Liver (tissue), 9 donors: Measurements from ENCODE around the gene DNAJC10. TPM values are rescaled to one million over a fixed set of nuclear protein-coding genes. Genes with fewer than 3 reads are reported as not detected.

Experiments used
- DNase-seq: peaks from one replicate; pipeline ENCODE4 v3.0.0-alpha.2; 2017; ENCODE audit warnings: low spot score
- H3K27ac ChIP-seq, 2 donors: one replicate each; pipeline ENCODE4 v1.7.0; 2013; ENCODE audit warnings: inconsistent platforms in 2 of 2, low read length in 2 of 2, control low read depth in 1 of 2, low read depth in 1 of 2, mild to moderate bottlenecking in 1 of 2
- H3K27me3 ChIP-seq, 4 donors: one replicate each; pipeline versions ENCODE4 v1.6.1 to v1.7.0; 2013; ENCODE audit warnings: low read length in 3 of 4, inconsistent platforms in 1 of 4, mild to moderate bottlenecking in 1 of 4, moderate library complexity in 1 of 4; ENCODE audit not compliant: control insufficient read depth in 4 of 4, insufficient read depth in 4 of 4
- H3K36me3 ChIP-seq, 4 donors: one replicate each; pipeline versions ENCODE4 v1.6.1 to v1.7.0; 2013; ENCODE audit warnings: low read length in 3 of 4, mild to moderate bottlenecking in 3 of 4, low read depth in 1 of 4, moderate library complexity in 1 of 4; ENCODE audit not compliant: control insufficient read depth in 4 of 4, insufficient read depth in 3 of 4
- H3K4me1 ChIP-seq, 4 donors: one replicate each; pipeline versions ENCODE4 v1.6.1 to v1.7.0; 2013; ENCODE audit warnings: low read length in 3 of 4, mild to moderate bottlenecking in 3 of 4, moderate library complexity in 1 of 4; ENCODE audit not compliant: control insufficient read depth in 4 of 4, insufficient read depth in 4 of 4
- H3K4me3 ChIP-seq, 3 donors: one replicate each; pipeline versions ENCODE4 v1.6.1 to v1.7.0; 2013; ENCODE audit warnings: low read length in 3 of 3, control low read depth in 1 of 3, low read depth in 1 of 3, mild to moderate bottlenecking in 1 of 3
- H3K9ac ChIP-seq, 2 donors: one replicate each; pipeline ENCODE4 v1.7.0; 2013; ENCODE audit warnings: low read length in 2 of 2, mild to moderate bottlenecking in 2 of 2, moderate library complexity in 2 of 2, control low read depth in 1 of 2, low read depth in 1 of 2
- H3K9me3 ChIP-seq, 4 donors: one replicate each; pipeline versions ENCODE4 v1.6.1 to v1.7.0; 2013; ENCODE audit warnings: low read length in 3 of 4; ENCODE audit not compliant: control insufficient read depth in 4 of 4
- FOXA1 ChIP-seq: IDR thresholded peaks from 2 replicates; pipeline ENCODE4 v1.6.1; 2016; ENCODE audit warnings: antibody characterized with exemption
- FOXA2 ChIP-seq: IDR thresholded peaks from 2 replicates; pipeline ENCODE4 v1.6.1; 2016; ENCODE audit warnings: antibody characterized with exemption
- GABPA ChIP-seq, 2 donors: IDR thresholded peaks in 1 of 2; conservative IDR thresholded peaks in 1 of 2; 2 replicates each; pipeline ENCODE4 v1.6.1; 2016; ENCODE audit warnings: antibody characterized with exemption in 2 of 2, mild to moderate bottlenecking in 1 of 2, moderate library complexity in 1 of 2
- HNF4A ChIP-seq, 2 donors: conservative IDR thresholded peaks; 2 replicates each; pipeline ENCODE4 v1.6.1; 2016; ENCODE audit warnings: antibody characterized with exemption in 2 of 2, mild to moderate bottlenecking in 2 of 2
- HNF4G ChIP-seq: IDR thresholded peaks from 2 replicates; pipeline ENCODE4 v1.6.1; 2016; ENCODE audit warnings: antibody characterized with exemption
- JUND ChIP-seq, 2 donors: IDR thresholded peaks; 2 replicates each; pipeline ENCODE4 v1.6.1; 2016; ENCODE audit warnings: antibody characterized with exemption in 2 of 2
- NR2F2 ChIP-seq: IDR thresholded peaks from 2 replicates; pipeline ENCODE4 v1.6.1; 2016; ENCODE audit warnings: antibody characterized with exemption
- RAD21 ChIP-seq, 2 donors: IDR thresholded peaks; 2 replicates each; pipeline ENCODE4 v1.6.1; 2016; ENCODE audit warnings: antibody characterized with exemption in 2 of 2, mild to moderate bottlenecking in 2 of 2
- RXRA ChIP-seq, 2 donors: IDR thresholded peaks; 2 replicates each; pipeline ENCODE4 v1.6.1; 2017 to 2018; ENCODE audit warnings: antibody characterized with exemption in 2 of 2, mild to moderate bottlenecking in 1 of 2
- SP1 ChIP-seq: IDR thresholded peaks from 2 replicates; pipeline ENCODE4 v1.6.1; 2018; ENCODE audit warnings: antibody characterized with exemption, mild to moderate bottlenecking
- TAF1 ChIP-seq: conservative IDR thresholded peaks from 2 replicates; pipeline ENCODE4 v1.6.1; 2016; ENCODE audit warnings: antibody characterized with exemption, mild to moderate bottlenecking
- YY1 ChIP-seq: IDR thresholded peaks from 2 replicates; pipeline ENCODE4 v1.6.1; 2016; ENCODE audit warnings: antibody characterized with exemption, mild to moderate bottlenecking
- WGBS: extraction: QIAGEN DNeasy Blood & Tissue Kit; methylation state at CpG from one replicate; pipeline ENCODE4 v1.1.7; 2013; 5-methylcytosine and 5-hydroxymethylcytosine counted together
- polyA plus RNA-seq, 2 donors: library from polyadenylated mRNA; stranded (reverse) in 1 of 2; unstranded in 1 of 2; fragments of 200-250 nt in 1 of 2; fragments of >200 nt in 1 of 2; fragmentation: Nextera tagmentation in 1 of 2; extraction: Ambion mirVana in 1 of 2; gene quantifications; one replicate each; pipeline versions ENCODE4 v1.2.1 to v1.2.3, GENCODE V29; 2013 to 2015
- total RNA-seq, 2 donors: library from RNA; depleted of rRNA; stranded (reverse); fragments of >200 nt; gene quantifications; one replicate each; pipeline ENCODE4 v1.2.3, GENCODE V29; 2014
- TF ChIP-seq, protein P1 (sequence below): IDR thresholded peaks from 2 replicates; pipeline ENCODE4 v1.6.1; 2016; ENCODE audit warnings: antibody characterized with exemption
- TF ChIP-seq, protein P2 (sequence below): IDR thresholded peaks from 2 replicates; pipeline ENCODE4 v1.6.1; 2016; ENCODE audit warnings: antibody characterized with exemption
- TF ChIP-seq, protein P3 (sequence below): fragments of 150-350 bp; IDR thresholded peaks from 2 replicates; pipeline ENCODE4 v1.5.1; 2017; ENCODE audit warnings: improper control_type of control experiment, low read depth, low read length; ENCODE audit not compliant: missing input control
- donor health status: healthy.
- donor health status: healthy.
- donor health status: healthy.
- donor health status: healthy.
- donor health status: healthy.

Gene DNAJC10
- total and polyA plus RNA-seq, 4 donors = 16.3 to 46.4 (median 21.2) TPM

DNA sequence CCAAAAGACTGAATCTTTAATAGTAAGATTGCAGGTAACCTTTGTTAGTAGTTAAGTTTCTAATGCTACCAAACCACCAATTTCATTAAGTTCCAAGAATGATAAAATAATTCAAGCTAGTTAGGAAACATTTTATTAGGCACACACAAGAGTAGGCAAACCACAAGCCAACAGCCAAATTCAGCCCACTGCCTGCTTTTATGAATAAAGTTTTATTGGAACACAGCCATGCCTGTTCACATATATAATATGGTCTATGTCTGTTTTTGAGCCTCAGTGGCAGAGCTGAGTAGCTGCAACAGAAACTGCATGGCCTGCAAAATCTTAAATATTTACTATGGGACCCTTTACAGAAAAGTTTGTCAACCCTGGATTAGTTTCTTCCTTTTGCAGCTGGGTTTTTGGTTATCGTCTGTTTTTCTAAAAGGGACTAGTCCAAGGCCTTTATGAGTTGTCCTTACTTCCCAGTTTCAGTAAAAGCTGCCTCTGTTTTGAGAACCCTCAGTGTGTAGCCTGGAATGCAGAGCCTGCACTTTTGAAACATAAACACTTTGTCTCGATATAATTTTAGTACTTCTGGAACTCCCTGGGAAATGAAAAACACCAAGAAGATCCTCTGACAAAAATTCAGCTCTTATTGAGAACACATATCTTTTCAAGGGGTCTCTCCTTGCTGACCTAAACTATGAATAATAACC, 111.3 kb downstream of the DNAJC10 start (continued):
- TF ChIP-seq, protein P1, sequence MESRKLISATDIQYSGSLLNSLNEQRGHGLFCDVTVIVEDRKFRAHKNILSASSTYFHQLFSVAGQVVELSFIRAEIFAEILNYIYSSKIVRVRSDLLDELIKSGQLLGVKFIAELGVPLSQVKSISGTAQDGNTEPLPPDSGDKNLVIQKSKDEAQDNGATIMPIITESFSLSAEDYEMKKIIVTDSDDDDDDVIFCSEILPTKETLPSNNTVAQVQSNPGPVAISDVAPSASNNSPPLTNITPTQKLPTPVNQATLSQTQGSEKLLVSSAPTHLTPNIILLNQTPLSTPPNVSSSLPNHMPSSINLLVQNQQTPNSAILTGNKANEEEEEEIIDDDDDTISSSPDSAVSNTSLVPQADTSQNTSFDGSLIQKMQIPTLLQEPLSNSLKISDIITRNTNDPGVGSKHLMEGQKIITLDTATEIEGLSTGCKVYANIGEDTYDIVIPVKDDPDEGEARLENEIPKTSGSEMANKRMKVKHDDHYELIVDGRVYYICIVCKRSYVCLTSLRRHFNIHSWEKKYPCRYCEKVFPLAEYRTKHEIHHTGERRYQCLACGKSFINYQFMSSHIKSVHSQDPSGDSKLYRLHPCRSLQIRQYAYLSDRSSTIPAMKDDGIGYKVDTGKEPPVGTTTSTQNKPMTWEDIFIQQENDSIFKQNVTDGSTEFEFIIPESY = no peak
- no peak for TF ChIP-seq HNF4A (conservative IDR thresholded peaks at IDR 0.05)
- no peak for TF ChIP-seq RAD21 (IDR thresholded peaks at IDR 0.05)
- TF ChIP-seq FOXA2 = no peak
- TF ChIP-seq, protein P2, sequence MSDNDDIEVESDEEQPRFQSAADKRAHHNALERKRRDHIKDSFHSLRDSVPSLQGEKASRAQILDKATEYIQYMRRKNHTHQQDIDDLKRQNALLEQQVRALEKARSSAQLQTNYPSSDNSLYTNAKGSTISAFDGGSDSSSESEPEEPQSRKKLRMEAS = no peak
- TF ChIP-seq, protein P3, sequence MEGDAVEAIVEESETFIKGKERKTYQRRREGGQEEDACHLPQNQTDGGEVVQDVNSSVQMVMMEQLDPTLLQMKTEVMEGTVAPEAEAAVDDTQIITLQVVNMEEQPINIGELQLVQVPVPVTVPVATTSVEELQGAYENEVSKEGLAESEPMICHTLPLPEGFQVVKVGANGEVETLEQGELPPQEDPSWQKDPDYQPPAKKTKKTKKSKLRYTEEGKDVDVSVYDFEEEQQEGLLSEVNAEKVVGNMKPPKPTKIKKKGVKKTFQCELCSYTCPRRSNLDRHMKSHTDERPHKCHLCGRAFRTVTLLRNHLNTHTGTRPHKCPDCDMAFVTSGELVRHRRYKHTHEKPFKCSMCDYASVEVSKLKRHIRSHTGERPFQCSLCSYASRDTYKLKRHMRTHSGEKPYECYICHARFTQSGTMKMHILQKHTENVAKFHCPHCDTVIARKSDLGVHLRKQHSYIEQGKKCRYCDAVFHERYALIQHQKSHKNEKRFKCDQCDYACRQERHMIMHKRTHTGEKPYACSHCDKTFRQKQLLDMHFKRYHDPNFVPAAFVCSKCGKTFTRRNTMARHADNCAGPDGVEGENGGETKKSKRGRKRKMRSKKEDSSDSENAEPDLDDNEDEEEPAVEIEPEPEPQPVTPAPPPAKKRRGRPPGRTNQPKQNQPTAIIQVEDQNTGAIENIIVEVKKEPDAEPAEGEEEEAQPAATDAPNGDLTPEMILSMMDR = no peak
- no peak for TF ChIP-seq RXRA (IDR thresholded peaks at IDR 0.05)
- no peak for TF ChIP-seq TAF1
- no peak for TF ChIP-seq JUND (IDR thresholded peaks at IDR 0.05)
- no peak for TF ChIP-seq FOXA1

DNA sequence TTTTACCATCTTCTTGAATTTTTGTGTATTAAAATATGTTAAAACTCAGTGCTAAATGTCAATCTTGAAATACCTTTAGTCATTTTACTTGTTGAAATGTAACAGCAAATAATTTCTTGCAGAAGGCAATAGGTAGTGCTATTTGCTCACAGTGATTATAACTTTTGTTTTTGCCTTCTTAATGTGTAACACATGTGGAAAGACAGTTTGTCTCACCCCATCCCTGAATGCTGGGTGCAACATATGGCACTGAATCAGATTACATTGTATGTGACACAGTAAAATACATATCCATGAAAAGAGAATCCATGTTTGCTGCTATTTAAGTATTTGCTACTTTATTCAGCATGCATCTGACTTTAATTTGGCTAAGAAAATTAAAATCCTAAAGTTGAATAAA, 115.0 kb downstream of the DNAJC10 start:
- H3K4me3 ChIP-seq = no peak overlapping the region
- no peaks in the 10 kb centered on the region for H3K36me3 ChIP-seq
- H3K9me3 ChIP-seq = no peaks in the 10 kb centered on the region
- H3K4me1 ChIP-seq = no peaks in the 10 kb centered on the region
- TF ChIP-seq GABPA (IDR thresholded peaks at IDR 0.05 in 1 of 2, conservative IDR thresholded peaks at IDR 0.05 in 1 of 2) = no peak
- TF ChIP-seq NR2F2 = no peak
- TF ChIP-seq HNF4G = no peak
- TF ChIP-seq, protein P3 = no peak
- no peak for TF ChIP-seq TAF1
- no peak for TF ChIP-seq FOXA2
- TF ChIP-seq RAD21 (IDR thresholded peaks at IDR 0.05) = no peak
- TF ChIP-seq RXRA (IDR thresholded peaks at IDR 0.05) = no peak
- H3K27ac ChIP-seq = no peak overlapping the region
- H3K9ac ChIP-seq = no peak overlapping the region
- no peak for DNase-seq
- H3K27me3 ChIP-seq = no peaks in the 10 kb centered on the region

DNA sequence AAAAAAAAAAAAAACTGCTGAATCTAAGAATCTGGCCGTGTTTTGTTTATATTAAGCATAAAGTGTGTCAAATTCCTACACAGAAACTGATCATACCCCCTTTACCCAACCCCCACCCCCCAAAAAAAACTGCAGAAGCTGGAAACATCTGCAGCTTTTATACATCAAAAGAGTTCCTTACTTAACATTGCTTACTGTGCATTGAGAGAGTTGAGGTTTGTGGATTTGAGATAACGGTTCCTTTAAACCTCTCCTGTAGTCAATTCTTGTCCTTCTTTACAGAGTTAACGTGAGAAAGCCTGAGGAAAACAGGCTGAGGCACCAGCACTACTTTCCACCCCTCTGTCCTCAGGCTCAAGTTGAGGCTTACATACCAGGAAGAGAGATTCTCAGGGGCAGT, 115.9 kb downstream of the DNAJC10 start:
- Histone ChIP-seq H3K4me1 (no peaks in the 10 kb centered on the region), H3K27me3 (no peaks in the 10 kb centered on the region), H3K4me3 (no peak overlapping the region), H3K9me3 (no peaks in the 10 kb centered on the region), H3K36me3 (no peaks in the 10 kb centered on the region), H3K9ac (no peak overlapping the region), H3K27ac (no peak overlapping the region)
- TF ChIP-seq JUND (IDR thresholded peaks at IDR 0.05) (no peak), FOXA1 (no peak), RXRA (IDR thresholded peaks at IDR 0.05) (no peak), YY1 (no peak), HNF4A (conservative IDR thresholded peaks at IDR 0.05) (no peak), RAD21 (IDR thresholded peaks at IDR 0.05) (no peak), NR2F2 (no peak), SP1 (no peak), TAF1 (no peak), HNF4G (no peak)
- TF ChIP-seq, protein P1 = no peak
- WGBS = 68% methylated on average over 3 of the region's 3 CpGs
- DNase-seq = no peak
